Testis (tissue), 3 donors: ENCODE results near the gene RRP15. TPM values are rescaled to one million over a fixed set of nuclear protein-coding genes. Genes with fewer than 3 reads are reported as not detected.

Source experiments
- DNase-seq: peaks from one replicate; pipeline ENCODE4 v3.0.0-alpha.2; 2019
- H3K27ac ChIP-seq, 2 donors: fragments of 200-600 bp; sonication (generic); one replicate each; pipeline ENCODE4 v1.5.1; 2019
- H3K27me3 ChIP-seq: fragments of 200-600 bp; sonication (generic); one replicate; pipeline ENCODE4 v1.5.1; 2019
- H3K36me3 ChIP-seq: fragments of 200-600 bp; sonication (generic); one replicate; pipeline ENCODE4 v1.5.1; 2017; ENCODE audit warnings: low read depth; ENCODE audit errors: missing control alignments
- H3K4me1 ChIP-seq: fragments of 200-600 bp; sonication (generic); one replicate; pipeline ENCODE4 v1.5.1; 2019
- H3K4me3 ChIP-seq, 2 donors: fragments of 200-600 bp; sonication (generic); one replicate each; pipeline ENCODE4 v1.5.1; 2017 to 2019
- H3K9me3 ChIP-seq: fragments of 200-600 bp; sonication (generic); one replicate; pipeline ENCODE4 v1.5.1; 2017
- POLR2A ChIP-seq: fragments of 450-650 bp; IDR thresholded peaks from one replicate; pipeline ENCODE4 v1.6.1; 2017; ENCODE audit warnings: antibody characterized with exemption, mild to moderate bottlenecking, moderate library complexity
- WGBS, 2 donors: methylation state at CpG; one replicate each; pipeline ENCODE4 v1.1.5; 2018; 5-methylcytosine and 5-hydroxymethylcytosine counted together
- intact Hi-C: fragments of 100-400 bp; cut with DNase I; formaldehyde crosslinking; loops from one replicate; pipeline ENCODE4 v1.15.1; 2023; ENCODE audit warnings: low total_unique reads
- polyA plus RNA-seq: library from polyadenylated mRNA; stranded (reverse); fragments of 350-450 nt; fragmentation: Illumina TruSeq; extraction: RNeasy Lipid Tissue Mini Kit (QIAGEN cat#74804); gene quantifications from one replicate; pipeline ENCODE4 v1.2.3, GENCODE V29; 2014; ENCODE audit warnings: low read depth, low replicate concordance; ENCODE audit not compliant: insufficient read depth
- total RNA-seq, 2 donors: library from RNA; depleted of rRNA; stranded (reverse); fragments of >200 nt; gene quantifications; one replicate each; pipeline ENCODE4 v1.2.3, GENCODE V29; 2016
- TF ChIP-seq, protein P1 (sequence below), 3 experiments: fragments of 450-650 bp in 2 of 3; fragments of 200-600 bp in 1 of 3; sonication (generic) in 1 of 3; IDR thresholded peaks; one replicate each; pipeline ENCODE4 v1.5.1; 2016 to 2019; ENCODE audit warnings: antibody characterized with exemption in 3 of 3, mild to moderate bottlenecking in 2 of 3, moderate library complexity in 1 of 3

Gene RRP15
- total and polyA plus RNA-seq, 3 donors from 2014 or later: 5.5 to 9.7 (median 6.5) TPM

GRCh38 chr1:218304281-218305039, 19.4 kb downstream of the RRP15 start:
- H3K4me1 ChIP-seq: no peaks in the 10 kb centered on the region
- no peak overlapping the region for H3K27ac ChIP-seq
- TF ChIP-seq, protein P1, sequence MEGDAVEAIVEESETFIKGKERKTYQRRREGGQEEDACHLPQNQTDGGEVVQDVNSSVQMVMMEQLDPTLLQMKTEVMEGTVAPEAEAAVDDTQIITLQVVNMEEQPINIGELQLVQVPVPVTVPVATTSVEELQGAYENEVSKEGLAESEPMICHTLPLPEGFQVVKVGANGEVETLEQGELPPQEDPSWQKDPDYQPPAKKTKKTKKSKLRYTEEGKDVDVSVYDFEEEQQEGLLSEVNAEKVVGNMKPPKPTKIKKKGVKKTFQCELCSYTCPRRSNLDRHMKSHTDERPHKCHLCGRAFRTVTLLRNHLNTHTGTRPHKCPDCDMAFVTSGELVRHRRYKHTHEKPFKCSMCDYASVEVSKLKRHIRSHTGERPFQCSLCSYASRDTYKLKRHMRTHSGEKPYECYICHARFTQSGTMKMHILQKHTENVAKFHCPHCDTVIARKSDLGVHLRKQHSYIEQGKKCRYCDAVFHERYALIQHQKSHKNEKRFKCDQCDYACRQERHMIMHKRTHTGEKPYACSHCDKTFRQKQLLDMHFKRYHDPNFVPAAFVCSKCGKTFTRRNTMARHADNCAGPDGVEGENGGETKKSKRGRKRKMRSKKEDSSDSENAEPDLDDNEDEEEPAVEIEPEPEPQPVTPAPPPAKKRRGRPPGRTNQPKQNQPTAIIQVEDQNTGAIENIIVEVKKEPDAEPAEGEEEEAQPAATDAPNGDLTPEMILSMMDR (IDR thresholded peaks at IDR 0.05): no peak
- TF ChIP-seq POLR2A: no peak
- intact Hi-C loops: no loop called here
- no peaks in the 10 kb centered on the region for H3K9me3 ChIP-seq
- no peaks in the 10 kb centered on the region for H3K36me3 ChIP-seq
- 67 to 78% methylated on average over 8 of the region's 8 CpGs for WGBS, 2 donors
- H3K27me3 ChIP-seq: no peaks in the 10 kb centered on the region
- H3K4me3 ChIP-seq: no peak overlapping the region
- no peak for DNase-seq

GRCh38 chr1:218305472-218306064, 20.5 kb downstream of the RRP15 start:
- no peaks in the 10 kb centered on the region for H3K4me1 ChIP-seq
- no peaks in the 10 kb centered on the region for H3K9me3 ChIP-seq
- intact Hi-C loops: no loop called here
- no peak for TF ChIP-seq POLR2A
- TF ChIP-seq, protein P1 (IDR thresholded peaks at IDR 0.05): no peak
- H3K36me3 ChIP-seq: no peaks in the 10 kb centered on the region
- no peak overlapping the region for H3K27ac ChIP-seq
- H3K4me3 ChIP-seq: no peak overlapping the region
- no peaks in the 10 kb centered on the region for H3K27me3 ChIP-seq
- DNase-seq: no peak
- WGBS, 2 donors: 82 to 84% methylated on average over 6 of the region's 6 CpGs

- H3K27me3 ChIP-seq: no peaks in the 10 kb centered on the region
- no peaks in the 10 kb centered on the region for H3K4me1 ChIP-seq
- intact Hi-C loops: no loop called here
- no peaks in the 10 kb centered on the region for H3K9me3 ChIP-seq
- H3K27ac ChIP-seq: no peak overlapping the region
- no peak for DNase-seq
- H3K36me3 ChIP-seq: no peaks in the 10 kb centered on the region
- H3K4me3 ChIP-seq: no peak overlapping the region
- TF ChIP-seq, protein P1 (IDR thresholded peaks at IDR 0.05): no peak
- no peak for TF ChIP-seq POLR2A
- 90 to 96% methylated on average over 2 of the region's 2 CpGs for whole genome bisulfite sequencing, 2 donors
Observed at GRCh38 chr1:218312509-218312908, 27.4 kb downstream of the RRP15 start.

DNA sequence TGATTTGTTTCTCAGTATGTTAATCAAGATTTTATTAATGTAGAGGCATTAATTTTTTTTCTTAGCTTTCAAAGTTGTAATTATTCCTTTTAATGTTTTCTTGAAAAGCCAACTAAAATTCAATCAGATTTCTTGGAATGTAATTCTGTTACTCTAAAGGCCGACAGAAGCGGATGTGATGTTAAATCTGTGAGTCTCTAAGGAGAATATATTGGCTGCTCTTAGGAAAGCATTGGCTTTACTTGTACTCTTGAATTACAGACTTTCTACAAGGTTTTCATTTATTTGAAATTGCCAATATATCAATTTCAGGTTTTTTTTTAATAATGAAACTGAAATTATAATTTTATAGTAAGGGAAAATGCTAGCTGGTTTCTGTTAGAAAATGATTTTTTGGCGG, 29.2 kb downstream of the RRP15 start:
- Histone ChIP-seq H3K27me3 (no peaks in the 10 kb centered on the region), H3K9me3 (no peaks in the 10 kb centered on the region), H3K36me3 (no peaks in the 10 kb centered on the region), H3K4me3 (no peak overlapping the region), H3K27ac (no peak overlapping the region), H3K4me1 (no peaks in the 10 kb centered on the region)
- intact Hi-C loops: no loop called here
- 86 to 89% methylated on average over 3 of the region's 3 CpGs for WGBS, 2 donors
- DNase-seq: no peak
- TF ChIP-seq, protein P1 (IDR thresholded peaks at IDR 0.05): no peak
- no peak for TF ChIP-seq POLR2A
